ENCODE results near the gene EN1.
A peak's percentile ranks its signal among the peaks of the same experiment; 100 is the strongest.

The EN1 gene

DNA sequence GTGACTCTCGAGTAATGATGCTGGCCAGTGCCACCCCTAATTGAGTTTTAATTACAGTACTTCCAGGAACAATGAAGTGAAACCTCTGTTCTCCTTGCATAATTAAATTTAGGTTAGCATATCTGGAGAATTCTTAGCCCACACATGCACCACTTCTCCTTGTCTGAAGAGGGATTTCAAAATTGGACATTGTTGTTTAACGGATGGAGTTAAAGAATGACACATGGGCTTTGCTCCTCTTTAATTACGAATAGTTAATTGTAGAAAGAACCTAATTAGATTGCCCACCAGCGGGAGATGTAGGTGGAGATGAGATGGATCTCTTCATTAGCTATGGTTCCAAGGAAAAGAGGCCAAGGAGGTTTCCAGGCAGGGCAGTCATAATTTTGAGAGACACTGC lies 33.1 kb upstream of the EN1 start:
- in situ Hi-C loops (cut with HindIII; ENCODE audit: low sequenced_read_pairs) = no loop called here
- no peak overlapping the region for H3K4me3 ChIP-seq (ENCODE audit: low read depth, low read length)
- DNase-seq (ENCODE audit: low read depth) = no peak
- TF ChIP-seq, protein P1, sequence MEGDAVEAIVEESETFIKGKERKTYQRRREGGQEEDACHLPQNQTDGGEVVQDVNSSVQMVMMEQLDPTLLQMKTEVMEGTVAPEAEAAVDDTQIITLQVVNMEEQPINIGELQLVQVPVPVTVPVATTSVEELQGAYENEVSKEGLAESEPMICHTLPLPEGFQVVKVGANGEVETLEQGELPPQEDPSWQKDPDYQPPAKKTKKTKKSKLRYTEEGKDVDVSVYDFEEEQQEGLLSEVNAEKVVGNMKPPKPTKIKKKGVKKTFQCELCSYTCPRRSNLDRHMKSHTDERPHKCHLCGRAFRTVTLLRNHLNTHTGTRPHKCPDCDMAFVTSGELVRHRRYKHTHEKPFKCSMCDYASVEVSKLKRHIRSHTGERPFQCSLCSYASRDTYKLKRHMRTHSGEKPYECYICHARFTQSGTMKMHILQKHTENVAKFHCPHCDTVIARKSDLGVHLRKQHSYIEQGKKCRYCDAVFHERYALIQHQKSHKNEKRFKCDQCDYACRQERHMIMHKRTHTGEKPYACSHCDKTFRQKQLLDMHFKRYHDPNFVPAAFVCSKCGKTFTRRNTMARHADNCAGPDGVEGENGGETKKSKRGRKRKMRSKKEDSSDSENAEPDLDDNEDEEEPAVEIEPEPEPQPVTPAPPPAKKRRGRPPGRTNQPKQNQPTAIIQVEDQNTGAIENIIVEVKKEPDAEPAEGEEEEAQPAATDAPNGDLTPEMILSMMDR (IDR thresholded peaks at IDR 0.05; ENCODE audit: low read depth, low read length, missing control alignments) = no peak

DNA sequence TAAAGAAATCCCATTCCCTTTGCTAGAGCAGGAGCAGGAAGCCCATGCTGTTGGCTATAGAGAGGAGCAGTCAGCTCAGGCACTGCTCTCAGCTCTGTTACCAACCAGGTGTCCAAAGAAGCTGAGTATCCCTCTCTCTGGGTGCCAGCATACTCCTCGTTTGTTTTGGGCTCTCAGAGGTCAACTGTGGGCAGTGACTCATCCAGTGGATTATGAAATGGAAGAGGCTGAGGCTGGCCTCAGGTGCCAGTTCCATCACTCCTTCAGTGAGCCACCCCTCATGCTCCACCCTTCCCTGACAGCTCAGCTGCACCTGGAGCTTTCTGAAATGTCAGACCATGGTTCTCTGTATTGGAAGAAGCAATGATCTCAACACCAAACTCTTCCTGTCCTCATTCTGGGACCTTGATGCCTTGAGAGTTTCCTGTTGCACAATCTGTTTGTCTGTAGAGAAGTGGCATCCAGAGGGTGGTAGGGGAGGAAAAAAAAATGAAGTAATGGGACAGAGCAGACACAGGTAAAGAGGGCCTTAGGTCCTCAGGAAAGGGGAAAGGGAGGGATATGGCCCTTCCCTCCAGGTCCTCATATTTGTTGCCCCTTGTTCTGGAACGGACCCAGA lies 31.2 kb upstream of the EN1 start:
- in situ Hi-C loops (cut with HindIII; ENCODE audit: low sequenced_read_pairs) = no loop called here
- TF ChIP-seq, protein P1 (IDR thresholded peaks at IDR 0.05; ENCODE audit: low read depth, low read length, missing control alignments) = no peak
- H3K4me3 ChIP-seq (ENCODE audit: low read depth, low read length) = no peak overlapping the region
- no peak for DNase-seq (ENCODE audit: low read depth)

DNA sequence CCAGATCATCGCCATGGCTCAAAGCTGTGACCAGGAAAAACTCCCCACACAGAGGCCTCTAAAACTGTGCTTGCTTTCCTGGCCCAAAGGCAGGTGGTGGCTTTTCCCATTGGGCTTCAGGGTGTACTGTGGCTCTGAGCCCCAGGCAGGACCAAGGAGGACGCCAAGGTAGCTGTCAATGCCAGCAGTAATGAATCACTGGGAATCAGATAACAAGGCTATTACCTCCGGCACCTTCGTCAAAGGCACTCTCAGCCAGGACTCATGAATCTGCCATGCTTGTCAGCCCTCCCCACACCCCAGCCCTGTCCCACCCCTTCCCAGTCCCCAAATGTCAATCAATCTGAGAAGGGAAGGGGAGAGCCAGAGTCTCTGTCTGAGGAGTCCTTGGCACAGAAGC lies 27.9 kb upstream of the EN1 start:
- in situ Hi-C loops (cut with HindIII; ENCODE audit: low sequenced_read_pairs) = no loop called here
- TF ChIP-seq, protein P1 (IDR thresholded peaks at IDR 0.05; ENCODE audit: low read depth, low read length, missing control alignments) = no peak
- DNase-seq (ENCODE audit: low read depth) = no peak
- no peak overlapping the region for H3K4me3 ChIP-seq (ENCODE audit: low read depth, low read length)

DNA sequence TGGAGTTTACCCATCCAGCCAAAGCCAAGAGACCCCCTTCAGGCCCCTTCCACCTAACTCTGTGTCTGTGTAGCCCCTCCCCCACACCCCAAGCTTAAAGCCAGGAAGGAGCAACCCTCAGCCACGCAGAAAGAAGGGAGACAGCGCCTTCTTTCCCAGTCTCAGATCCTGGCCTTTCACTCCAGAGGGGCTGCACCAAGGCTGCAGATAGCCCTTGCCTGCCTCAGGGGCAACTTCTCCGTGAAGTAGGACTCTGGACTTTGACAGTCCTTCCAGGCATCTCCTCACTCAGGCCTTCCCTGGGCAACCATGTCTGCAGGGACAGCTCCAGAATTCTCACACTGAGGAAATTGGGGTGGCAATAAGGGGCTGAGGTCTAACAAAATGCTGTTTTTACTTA lies 26.9 kb upstream of the EN1 start:
- in situ Hi-C loops (cut with HindIII; ENCODE audit: low sequenced_read_pairs) = loop anchor here (5.0 kb wide), 1 partner anchor 647 kb away; no protein-coding TSS in a partner anchor
- no peak overlapping the region for H3K4me3 ChIP-seq (ENCODE audit: low read depth, low read length)
- TF ChIP-seq, protein P1 (IDR thresholded peaks at IDR 0.05; ENCODE audit: low read depth, low read length, missing control alignments) = no peak
- DNase-seq (ENCODE audit: low read depth) = no peak

DNA sequence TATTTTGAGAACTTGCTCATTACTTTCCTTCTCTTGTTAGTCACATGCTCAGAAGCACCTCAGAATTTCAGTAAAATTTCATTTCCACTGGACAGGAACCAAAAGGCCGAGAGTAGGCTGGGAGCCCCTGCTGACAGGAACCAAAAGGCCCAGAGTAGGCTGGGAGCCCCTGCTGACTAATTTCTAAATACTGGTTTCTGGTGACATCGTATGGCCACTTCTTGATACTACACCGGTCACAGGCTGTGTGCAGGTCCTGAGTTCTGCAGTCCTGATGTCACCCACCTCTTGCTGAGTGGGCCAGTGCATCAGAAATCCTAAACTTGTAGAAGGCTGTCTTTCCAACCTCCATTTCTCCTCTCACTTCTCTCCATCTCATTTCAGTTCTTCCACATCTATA lies 17.7 kb upstream of the EN1 start:
- H3K4me3 ChIP-seq (ENCODE audit: low read depth, low read length) = no peak overlapping the region
- DNase-seq (ENCODE audit: low read depth) = peak; percentile 43
- in situ Hi-C loops (cut with HindIII; ENCODE audit: low sequenced_read_pairs) = no loop called here
- TF ChIP-seq, protein P1 (IDR thresholded peaks at IDR 0.05; ENCODE audit: low read depth, low read length, missing control alignments) = peak; percentile 63

DNA sequence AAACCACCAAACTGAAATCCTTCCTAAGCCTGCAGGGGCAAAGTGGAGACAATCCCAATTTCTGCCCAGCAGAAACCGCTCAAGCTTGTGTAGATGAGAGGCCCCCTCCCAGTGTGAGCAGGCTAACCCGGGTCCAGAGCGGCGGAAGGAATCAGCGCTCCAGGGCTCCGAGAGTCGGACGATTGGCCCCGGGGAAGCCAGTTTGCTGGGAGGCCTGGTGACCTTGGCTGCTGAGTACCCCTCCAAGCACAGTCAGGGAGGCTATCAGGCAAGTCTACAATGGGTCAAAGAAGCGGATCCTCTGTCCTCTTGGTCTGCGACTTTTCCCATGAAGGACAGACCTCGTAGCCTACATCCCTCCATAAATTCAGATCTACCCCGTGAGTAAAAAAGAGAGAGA lies 16.8 kb upstream of the EN1 start:
- no peak for DNase-seq (ENCODE audit: low read depth)
- H3K4me3 ChIP-seq (ENCODE audit: low read depth, low read length) = no peak overlapping the region
- TF ChIP-seq, protein P1 (IDR thresholded peaks at IDR 0.05; ENCODE audit: low read depth, low read length, missing control alignments) = no peak
- in situ Hi-C loops (cut with HindIII; ENCODE audit: low sequenced_read_pairs) = no loop called here

All from astrocyte of the cerebellum (primary cell).